HCT116 (cell line): Measurements from ENCODE around the gene LCN15. TPM values are rescaled to one million over a fixed set of nuclear protein-coding genes. Genes with fewer than 3 reads are reported as not detected.

Source experiments
- ATAC-seq: fragments of 200-7000 bp; cut with Tn5 transposase; 2 replicates; pipeline ENCODE4 v1.9.1; 2020; ENCODE audit warnings: mild to moderate bottlenecking, moderate library complexity
- BruUV-seq: library from RNA; stranded (reverse); fragments of 400-500 nt; replicated peaks from 2 replicates; lab custom pipeline; 2021; lab: Mats Ljungman, UMichigan
- CTCF ChIA-PET: fragments of 300-600 bp; sonication (Branson Sonifier 250); formaldehyde crosslinking; loops from one replicate; lab custom pipeline; 2021; ENCODE audit warnings: antibody characterized with exemption; lab: Charles Lee
- POLR2A ChIA-PET: fragments of 300-600, 350-600 bp; sonication (Branson Sonifier 250); formaldehyde crosslinking; loops from one replicate; lab custom pipeline; 2021; ENCODE audit warnings: antibody characterized with exemption; lab: Charles Lee
- RAD21 ChIA-PET, 2 experiments: fragments of 300-600 bp; sonication (Branson Sonifier 250); formaldehyde crosslinking; loops; one replicate each; lab custom pipeline; 2023; ENCODE audit warnings: low total read pairs in 2 of 2; ENCODE audit not compliant: uncharacterized antibody in 2 of 2, unreplicated experiment in 2 of 2, low non-redundant PET in 1 of 2; lab: Charles Lee
- DNase-seq: peaks from one replicate; pipeline ENCODE4 v3.0.0-alpha.2; 2010; ENCODE audit warnings: low read depth, low spot score
- H2AFZ ChIP-seq: fragments of 200-600 bp; shearing (Covaris generic), sonication (generic); 2 replicates; pipeline ENCODE4 v1.6.1; 2017; ENCODE audit warnings: low read depth, mixed run types, mixed read lengths, antibody characterized with exemption, low read length; ENCODE audit not compliant: poor library complexity, severe bottlenecking
- H3K27ac ChIP-seq: 2 replicates; pipeline ENCODE4 v1.5.1; 2012; ENCODE audit warnings: low read depth, low read length
- H3K27me3 ChIP-seq: fragments of 200-600 bp; sonication (generic); 2 replicates; pipeline ENCODE4 v1.6.1; 2016; ENCODE audit warnings: mixed run types, low read length, mixed read lengths; ENCODE audit not compliant: insufficient read depth
- H3K36me3 ChIP-seq, 2 experiments: fragments of 200-500 bp in 1 of 2; fragments of 200-600 bp in 1 of 2; sonication (Bioruptor generic) in 1 of 2; sonication (generic) in 1 of 2; 2 replicates each; pipeline versions ENCODE4 v1.5.1 to v1.6.1; 2014 to 2016; ENCODE audit warnings: low read length in 2 of 2, inconsistent platforms in 1 of 2, mixed read lengths in 1 of 2, mixed run types in 1 of 2; ENCODE audit not compliant: insufficient read depth in 2 of 2, control insufficient read depth in 1 of 2
- H3K4me1 ChIP-seq, 2 experiments: fragments of 200-600 bp in 1 of 2; sonication (generic) in 1 of 2; 2 replicates each; pipeline versions ENCODE4 v1.5.1 to v1.6.1; 2012 to 2017; ENCODE audit warnings: low read length in 2 of 2, inconsistent platforms in 1 of 2, mild to moderate bottlenecking in 1 of 2, mixed read lengths in 1 of 2, mixed run types in 1 of 2, moderate library complexity in 1 of 2; ENCODE audit not compliant: insufficient read depth in 2 of 2, control insufficient read depth in 1 of 2
- H3K4me2 ChIP-seq: fragments of 200-600 bp; sonication (generic); 2 replicates; pipeline ENCODE4 v1.6.1; 2017; ENCODE audit warnings: mixed run types, low read length, mixed read lengths
- H3K4me3 ChIP-seq, 2 experiments: fragments of 200-600 bp in 1 of 2; sonication (generic) in 1 of 2; replicated peaks in 1 of 2; 2 replicates each; pipeline ENCODE4 v1.5.1; 2011 to 2016; ENCODE audit warnings: low read length in 2 of 2, control low read depth in 1 of 2, low read depth in 1 of 2, mild to moderate bottlenecking in 1 of 2, mixed read lengths in 1 of 2, mixed run types in 1 of 2
- H3K79me2 ChIP-seq: fragments of 200-600 bp; sonication (generic); 2 replicates; pipeline ENCODE4 v1.6.1; 2017; ENCODE audit warnings: mild to moderate bottlenecking, mixed run types, low read length, moderate library complexity, mixed read lengths; ENCODE audit not compliant: insufficient read depth
- H3K9ac ChIP-seq: fragments of 200-600 bp; sonication (generic); 2 replicates; pipeline ENCODE4 v1.6.1; 2016; ENCODE audit warnings: low read length, mixed read lengths
- H3K9me2 ChIP-seq: fragments of 200-600 bp; sonication (generic), shearing (Covaris generic); 2 replicates; pipeline ENCODE4 v1.6.1; 2017; ENCODE audit warnings: mixed run types, mild to moderate bottlenecking, moderate library complexity; ENCODE audit not compliant: insufficient read depth
- H3K9me3 ChIP-seq, 2 experiments: fragments of 200-500 bp in 1 of 2; fragments of 200-600 bp in 1 of 2; sonication (Bioruptor generic) in 1 of 2; sonication (generic) in 1 of 2; 2 replicates each; pipeline ENCODE4 v1.6.1; 2014 to 2017; ENCODE audit warnings: low read length in 2 of 2, mixed read lengths in 2 of 2, inconsistent platforms in 1 of 2, low read depth in 1 of 2, mild to moderate bottlenecking in 1 of 2, mixed run types in 1 of 2, moderate library complexity in 1 of 2; ENCODE audit not compliant: control insufficient read depth in 1 of 2, insufficient read depth in 1 of 2
- H4K20me1 ChIP-seq: fragments of 200-600 bp; sonication (generic), shearing (Covaris generic); 2 replicates; pipeline ENCODE4 v1.6.1; 2017; ENCODE audit warnings: mixed run types, mild to moderate bottlenecking, moderate library complexity; ENCODE audit not compliant: insufficient read depth
- CBX3 ChIP-seq: IDR thresholded peaks from 2 replicates; pipeline ENCODE4 v1.6.1; 2012; ENCODE audit warnings: low read depth
- CEBPB ChIP-seq: IDR thresholded peaks from 2 replicates; pipeline ENCODE4 v1.6.1; 2012; ENCODE audit warnings: low read depth
- EZH2phosphoT487 ChIP-seq: fragments of 200-600 bp; IDR thresholded peaks from 2 replicates; pipeline ENCODE4 v1.6.1; 2018; ENCODE audit warnings: antibody characterized with exemption, borderline replicate concordance
- FOSL1 ChIP-seq: IDR thresholded peaks from 2 replicates; pipeline ENCODE4 v1.6.1; 2012; ENCODE audit warnings: low read depth
- POLR2A ChIP-seq: IDR thresholded peaks from 2 replicates; pipeline ENCODE4 v1.7.0; 2011; ENCODE audit warnings: borderline replicate concordance; ENCODE audit not compliant: insufficient read depth, insufficient read length; ENCODE audit errors: extremely low read depth
- SP1 ChIP-seq: IDR thresholded peaks from 2 replicates; pipeline ENCODE4 v1.6.1; 2012; ENCODE audit warnings: low read depth
- ZNF274 ChIP-seq: fragments of 200-500 bp; sonication (Bioruptor generic); IDR thresholded peaks from 2 replicates; pipeline ENCODE4 v1.6.1; 2014; ENCODE audit warnings: mild to moderate bottlenecking, low read depth, low read length, inconsistent platforms
- intact Hi-C: fragments of 100-400 bp; cut with micrococcal nuclease; formaldehyde crosslinking; loops from 2 replicates; pipeline ENCODE4 v1.10.0; 2022
- total RNA-seq: library from RNA; stranded (reverse); gene quantifications from one replicate; pipeline ENCODE4 v1.2.1, GENCODE V29; 2021; ENCODE audit not compliant: unreplicated experiment
- TF ChIP-seq, protein P1 (sequence below): IDR thresholded peaks from 2 replicates; pipeline ENCODE4 v1.6.1; 2011; ENCODE audit warnings: mild to moderate bottlenecking, low read length, moderate library complexity; ENCODE audit not compliant: insufficient replicate concordance; ENCODE audit errors: extremely low read depth
- TF ChIP-seq, protein P2 (sequence below): IDR thresholded peaks from 2 replicates; pipeline ENCODE4 v1.6.1; 2012; ENCODE audit warnings: low read depth

The LCN15 gene
- total RNA-seq, 1 experiment from 2014 or later, result 0.76 TPM

DNA sequence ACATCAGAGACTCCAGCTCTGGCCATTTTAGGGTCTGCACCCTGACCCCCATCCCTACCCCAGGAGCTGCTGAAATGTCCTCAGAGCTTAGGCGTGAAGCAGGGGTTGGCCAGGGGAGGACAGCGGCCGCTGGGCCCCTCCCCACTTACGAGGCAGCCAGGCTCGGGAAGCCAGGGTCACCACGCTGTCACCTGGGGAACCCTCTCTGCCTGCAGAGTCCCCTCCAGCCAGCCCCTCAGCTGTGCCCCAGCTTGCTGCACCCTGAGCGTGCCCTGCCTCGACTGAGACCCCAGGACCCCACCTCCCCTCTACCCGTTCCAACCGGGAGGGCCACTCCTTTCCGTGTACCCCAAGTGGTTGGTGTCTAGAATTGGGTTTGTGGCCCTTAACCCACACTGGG lies 24.2 kb downstream of the LCN15 start:
- no peak overlapping the region for H3K9ac ChIP-seq
- no peaks in the 10 kb centered on the region for H3K27me3 ChIP-seq
- RAD21 ChIA-PET, result no interaction called here
- no peak overlapping the region for H3K4me3 ChIP-seq
- no peak overlapping the region for H3K27ac ChIP-seq
- no peak overlapping the region for H3K4me2 ChIP-seq
- ATAC-seq (no peak), DNase-seq (no peak)
- no peaks in the 10 kb centered on the region for H3K79me2 ChIP-seq
- no peaks in the 10 kb centered on the region for H3K9me2 ChIP-seq
- BruUV-seq, result no TSS peak
- no peaks in the 10 kb centered on the region for H4K20me1 ChIP-seq
- H3K4me1 ChIP-seq, result no peaks in the 10 kb centered on the region
- POLR2A ChIA-PET, result no interaction called here
- TF ChIP-seq, protein P1, sequence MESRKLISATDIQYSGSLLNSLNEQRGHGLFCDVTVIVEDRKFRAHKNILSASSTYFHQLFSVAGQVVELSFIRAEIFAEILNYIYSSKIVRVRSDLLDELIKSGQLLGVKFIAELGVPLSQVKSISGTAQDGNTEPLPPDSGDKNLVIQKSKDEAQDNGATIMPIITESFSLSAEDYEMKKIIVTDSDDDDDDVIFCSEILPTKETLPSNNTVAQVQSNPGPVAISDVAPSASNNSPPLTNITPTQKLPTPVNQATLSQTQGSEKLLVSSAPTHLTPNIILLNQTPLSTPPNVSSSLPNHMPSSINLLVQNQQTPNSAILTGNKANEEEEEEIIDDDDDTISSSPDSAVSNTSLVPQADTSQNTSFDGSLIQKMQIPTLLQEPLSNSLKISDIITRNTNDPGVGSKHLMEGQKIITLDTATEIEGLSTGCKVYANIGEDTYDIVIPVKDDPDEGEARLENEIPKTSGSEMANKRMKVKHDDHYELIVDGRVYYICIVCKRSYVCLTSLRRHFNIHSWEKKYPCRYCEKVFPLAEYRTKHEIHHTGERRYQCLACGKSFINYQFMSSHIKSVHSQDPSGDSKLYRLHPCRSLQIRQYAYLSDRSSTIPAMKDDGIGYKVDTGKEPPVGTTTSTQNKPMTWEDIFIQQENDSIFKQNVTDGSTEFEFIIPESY, result no peak
- TF ChIP-seq EZH2phosphoT487, result no peak
- H2AFZ ChIP-seq, result no peak overlapping the region
- no peaks in the 10 kb centered on the region for H3K9me3 ChIP-seq
- intact Hi-C loops, result no loop called here
- CTCF ChIA-PET, result no interaction called here
- no peaks in the 10 kb centered on the region for H3K36me3 ChIP-seq

DNA sequence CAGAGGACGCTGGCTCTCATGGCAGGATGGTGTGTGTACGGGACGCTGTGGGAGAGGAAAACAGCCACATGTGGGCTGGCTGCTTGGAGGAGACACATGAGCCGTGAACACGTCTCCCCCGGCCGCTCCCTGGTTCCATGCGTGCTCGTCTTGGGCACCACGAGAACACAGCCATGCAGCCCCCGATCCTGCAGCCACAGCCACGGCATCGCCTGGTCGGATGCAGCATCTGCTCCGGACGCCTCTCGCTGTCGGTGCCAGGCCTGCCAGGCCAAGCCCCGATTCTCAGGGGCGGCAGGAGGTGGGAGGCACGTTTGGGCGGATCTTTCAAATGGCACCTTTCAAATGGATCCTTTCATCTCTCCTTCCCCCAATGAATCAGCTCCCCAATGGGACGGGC lies 24.8 kb downstream of the LCN15 start:
- Histone ChIP-seq H3K36me3 (no peaks in the 10 kb centered on the region), H4K20me1 (no peaks in the 10 kb centered on the region), H3K9ac (no peak overlapping the region), H3K4me2 (no peak overlapping the region), H3K9me3 (no peaks in the 10 kb centered on the region), H3K4me3 (no peak overlapping the region), H3K27me3 (no peaks in the 10 kb centered on the region), H2AFZ (no peak overlapping the region), H3K79me2 (no peaks in the 10 kb centered on the region), H3K27ac (no peak overlapping the region), H3K9me2 (no peaks in the 10 kb centered on the region), H3K4me1 (no peaks in the 10 kb centered on the region)
- ChIA-PET RAD21 (no interaction called here), POLR2A (no interaction called here), CTCF (no interaction called here)
- ATAC-seq (no peak), DNase-seq (no peak)
- intact Hi-C loops, result no loop called here
- no TSS peak for BruUV-seq
- TF ChIP-seq CEBPB, result no peak
- TF ChIP-seq, protein P2, sequence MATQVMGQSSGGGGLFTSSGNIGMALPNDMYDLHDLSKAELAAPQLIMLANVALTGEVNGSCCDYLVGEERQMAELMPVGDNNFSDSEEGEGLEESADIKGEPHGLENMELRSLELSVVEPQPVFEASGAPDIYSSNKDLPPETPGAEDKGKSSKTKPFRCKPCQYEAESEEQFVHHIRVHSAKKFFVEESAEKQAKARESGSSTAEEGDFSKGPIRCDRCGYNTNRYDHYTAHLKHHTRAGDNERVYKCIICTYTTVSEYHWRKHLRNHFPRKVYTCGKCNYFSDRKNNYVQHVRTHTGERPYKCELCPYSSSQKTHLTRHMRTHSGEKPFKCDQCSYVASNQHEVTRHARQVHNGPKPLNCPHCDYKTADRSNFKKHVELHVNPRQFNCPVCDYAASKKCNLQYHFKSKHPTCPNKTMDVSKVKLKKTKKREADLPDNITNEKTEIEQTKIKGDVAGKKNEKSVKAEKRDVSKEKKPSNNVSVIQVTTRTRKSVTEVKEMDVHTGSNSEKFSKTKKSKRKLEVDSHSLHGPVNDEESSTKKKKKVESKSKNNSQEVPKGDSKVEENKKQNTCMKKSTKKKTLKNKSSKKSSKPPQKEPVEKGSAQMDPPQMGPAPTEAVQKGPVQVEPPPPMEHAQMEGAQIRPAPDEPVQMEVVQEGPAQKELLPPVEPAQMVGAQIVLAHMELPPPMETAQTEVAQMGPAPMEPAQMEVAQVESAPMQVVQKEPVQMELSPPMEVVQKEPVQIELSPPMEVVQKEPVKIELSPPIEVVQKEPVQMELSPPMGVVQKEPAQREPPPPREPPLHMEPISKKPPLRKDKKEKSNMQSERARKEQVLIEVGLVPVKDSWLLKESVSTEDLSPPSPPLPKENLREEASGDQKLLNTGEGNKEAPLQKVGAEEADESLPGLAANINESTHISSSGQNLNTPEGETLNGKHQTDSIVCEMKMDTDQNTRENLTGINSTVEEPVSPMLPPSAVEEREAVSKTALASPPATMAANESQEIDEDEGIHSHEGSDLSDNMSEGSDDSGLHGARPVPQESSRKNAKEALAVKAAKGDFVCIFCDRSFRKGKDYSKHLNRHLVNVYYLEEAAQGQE, result no peak
- no peak for TF ChIP-seq SP1
- no peak for TF ChIP-seq CBX3
- no peak for TF ChIP-seq FOSL1
- TF ChIP-seq POLR2A, result no peak
- TF ChIP-seq ZNF274, result no peak
